A549 (cell line): ENCODE data around the gene REL.

Experiments used
- CBX8 ChIP-seq: fragments of 200-600 bp; sonication (generic); IDR thresholded peaks from 2 replicates; pipeline ENCODE4 v1.6.1; 2016
- CHD2 ChIP-seq: fragments of 150-350 bp; IDR thresholded peaks from 2 replicates; pipeline ENCODE4 v1.6.1; 2014; ENCODE audit warnings: low read length; ENCODE audit not compliant: partially characterized antibody
- HDAC2 ChIP-seq: fragments of 200-600 bp; sonication (generic); IDR thresholded peaks from 2 replicates; pipeline ENCODE4 v1.6.1; 2016
- JUNB ChIP-seq: fragments of >200 bp; sonication (Bioruptor Twin); formaldehyde crosslinking; IDR thresholded peaks from 2 replicates; pipeline ENCODE4 v1.6.1; 2016
- NPAS2 ChIP-seq: fragments of 250-450 bp; sonication (Bioruptor Pico); IDR thresholded peaks from 2 replicates; pipeline ENCODE4 v1.8.0; 2022; ENCODE audit warnings: mild to moderate bottlenecking, moderate library complexity, borderline replicate concordance
- NR3C1 ChIP-seq: fragments of >200 bp; sonication (Bioruptor Twin); formaldehyde crosslinking; IDR thresholded peaks from 3 replicates; pipeline ENCODE4 v1.6.1; 2017
- POLR2A ChIP-seq: IDR thresholded peaks from 2 replicates; pipeline ENCODE4 v1.6.1; 2012; ENCODE audit warnings: mild to moderate bottlenecking, low read length
- POLR2AphosphoS2 ChIP-seq: conservative IDR thresholded peaks from 2 replicates; pipeline ENCODE4 v1.6.1; 2012; ENCODE audit warnings: low read length, improper control_type of control experiment, inconsistent platforms
- RFX5 ChIP-seq: fragments of 450-650 bp; IDR thresholded peaks from 2 replicates; pipeline ENCODE4 v1.7.1; 2014; ENCODE audit warnings: antibody characterized with exemption, mild to moderate bottlenecking, moderate library complexity
- RNF2 ChIP-seq: fragments of 200-600 bp; sonication (generic); IDR thresholded peaks from 2 replicates; pipeline ENCODE4 v1.6.1; 2016; ENCODE audit warnings: low read depth, mild to moderate bottlenecking, antibody characterized with exemption, moderate library complexity, borderline replicate concordance
- SMC3 ChIP-seq: fragments of >200 bp; sonication (Bioruptor Twin); formaldehyde crosslinking; IDR thresholded peaks from 3 replicates; pipeline ENCODE4 v1.6.1; 2018; ENCODE audit warnings: inconsistent platforms
- TF ChIP-seq, protein P1 (sequence below): fragments of >200 bp; sonication (Bioruptor Twin); formaldehyde crosslinking; IDR thresholded peaks from 3 replicates; pipeline ENCODE4 v1.5.1; 2016
- TF ChIP-seq, protein P2 (sequence below): fragments of >200 bp; sonication (Bioruptor Twin); formaldehyde crosslinking; IDR thresholded peaks from 3 replicates; pipeline ENCODE4 v1.6.1; 2016
- TF ChIP-seq, protein P3 (sequence below): IDR thresholded peaks from 2 replicates; pipeline ENCODE4 v1.6.1; 2012; ENCODE audit warnings: low read depth, borderline replicate concordance

DNA sequence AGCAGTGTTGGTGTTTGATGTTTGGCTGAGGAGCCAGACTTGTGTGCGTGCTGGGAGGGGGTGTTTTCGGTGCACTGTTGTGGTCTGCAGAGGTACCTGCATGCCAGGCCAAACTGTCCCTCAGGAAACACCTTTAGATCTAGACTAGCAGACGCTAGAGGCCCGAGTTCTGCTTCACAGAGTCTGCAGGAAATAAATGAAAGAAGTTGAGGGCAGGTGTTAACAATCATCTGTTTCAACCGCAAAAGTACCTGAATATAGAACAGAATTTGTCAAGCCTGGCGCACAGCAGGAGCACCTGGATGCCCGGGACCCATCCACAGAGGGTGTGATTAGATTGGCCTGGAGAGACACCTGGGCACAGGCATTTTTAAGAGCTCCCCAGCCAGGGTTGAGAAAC, 40.5 kb upstream of the REL start:
- no peak for TF ChIP-seq NR3C1
- TF ChIP-seq, protein P1, sequence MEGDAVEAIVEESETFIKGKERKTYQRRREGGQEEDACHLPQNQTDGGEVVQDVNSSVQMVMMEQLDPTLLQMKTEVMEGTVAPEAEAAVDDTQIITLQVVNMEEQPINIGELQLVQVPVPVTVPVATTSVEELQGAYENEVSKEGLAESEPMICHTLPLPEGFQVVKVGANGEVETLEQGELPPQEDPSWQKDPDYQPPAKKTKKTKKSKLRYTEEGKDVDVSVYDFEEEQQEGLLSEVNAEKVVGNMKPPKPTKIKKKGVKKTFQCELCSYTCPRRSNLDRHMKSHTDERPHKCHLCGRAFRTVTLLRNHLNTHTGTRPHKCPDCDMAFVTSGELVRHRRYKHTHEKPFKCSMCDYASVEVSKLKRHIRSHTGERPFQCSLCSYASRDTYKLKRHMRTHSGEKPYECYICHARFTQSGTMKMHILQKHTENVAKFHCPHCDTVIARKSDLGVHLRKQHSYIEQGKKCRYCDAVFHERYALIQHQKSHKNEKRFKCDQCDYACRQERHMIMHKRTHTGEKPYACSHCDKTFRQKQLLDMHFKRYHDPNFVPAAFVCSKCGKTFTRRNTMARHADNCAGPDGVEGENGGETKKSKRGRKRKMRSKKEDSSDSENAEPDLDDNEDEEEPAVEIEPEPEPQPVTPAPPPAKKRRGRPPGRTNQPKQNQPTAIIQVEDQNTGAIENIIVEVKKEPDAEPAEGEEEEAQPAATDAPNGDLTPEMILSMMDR, result no peak
- TF ChIP-seq, protein P2, sequence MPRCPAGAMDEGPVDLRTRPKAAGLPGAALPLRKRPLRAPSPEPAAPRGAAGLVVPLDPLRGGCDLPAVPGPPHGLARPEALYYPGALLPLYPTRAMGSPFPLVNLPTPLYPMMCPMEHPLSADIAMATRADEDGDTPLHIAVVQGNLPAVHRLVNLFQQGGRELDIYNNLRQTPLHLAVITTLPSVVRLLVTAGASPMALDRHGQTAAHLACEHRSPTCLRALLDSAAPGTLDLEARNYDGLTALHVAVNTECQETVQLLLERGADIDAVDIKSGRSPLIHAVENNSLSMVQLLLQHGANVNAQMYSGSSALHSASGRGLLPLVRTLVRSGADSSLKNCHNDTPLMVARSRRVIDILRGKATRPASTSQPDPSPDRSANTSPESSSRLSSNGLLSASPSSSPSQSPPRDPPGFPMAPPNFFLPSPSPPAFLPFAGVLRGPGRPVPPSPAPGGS, result no peak
- no peak for TF ChIP-seq CHD2
- no peak for TF ChIP-seq POLR2A
- no peak for TF ChIP-seq NPAS2 (CRISPR knock-in tag)
- TF ChIP-seq SMC3, result no peak
- TF ChIP-seq RNF2, result no peak
- TF ChIP-seq CBX8, result no peak
- TF ChIP-seq HDAC2, result no peak
- no peak for TF ChIP-seq RFX5
- TF ChIP-seq JUNB, result no peak
- TF ChIP-seq, protein P3, sequence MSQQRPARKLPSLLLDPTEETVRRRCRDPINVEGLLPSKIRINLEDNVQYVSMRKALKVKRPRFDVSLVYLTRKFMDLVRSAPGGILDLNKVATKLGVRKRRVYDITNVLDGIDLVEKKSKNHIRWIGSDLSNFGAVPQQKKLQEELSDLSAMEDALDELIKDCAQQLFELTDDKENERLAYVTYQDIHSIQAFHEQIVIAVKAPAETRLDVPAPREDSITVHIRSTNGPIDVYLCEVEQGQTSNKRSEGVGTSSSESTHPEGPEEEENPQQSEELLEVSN, result no peak
- no peak for TF ChIP-seq POLR2AphosphoS2
